Measurements from ENCODE around the gene RIPK3. TPM values are rescaled to one million over a fixed set of nuclear protein-coding genes. Genes with fewer than 3 reads are reported as not detected.

RIPK3 gene
- polyA plus RNA-seq, 1 of the 3 experiments (the other 2 are of a cell fraction) = not detected

GRCh38 chr14:24304019-24304387 is 35.8 kb downstream of the RIPK3 start:
- no peak for DNase-seq
- TF ChIP-seq TAF1 (IDR thresholded peaks at IDR 0.05; ENCODE audit: borderline replicate concordance, low read depth, low read length) (no peak), GATA2 (CRISPR knock-in tag; IDR thresholded peaks at IDR 0.05) (no peak), SMC3 (IDR thresholded peaks at IDR 0.05; ENCODE audit: low read depth, low read length) (no peak), RCOR1 (IDR thresholded peaks at IDR 0.05; ENCODE audit: low read length) (no peak)
- 95% methylated on average over 10 of the region's 11 CpGs for WGBS (ENCODE audit: low lambda C conversion rate)
- ChIA-PET CTCF (interaction anchor here (0.8 to 6.4 kb wide), 3 partner anchors 9 to 62 kb away, joined by 4 to 66 read pairs (median 5); partner anchors contain the start of gene TINF2), POLR2A (no interaction called here)
- H3F3A ChIP-seq (replicated peaks; ENCODE audit: insufficient read depth) = peaks cover 4% of the 10 kb centered on the region
- H3K79me2 ChIP-seq (ENCODE audit: insufficient read depth) = peaks cover 28% of the 10 kb centered on the region
- H3K9ac ChIP-seq = no peak overlapping the region
- H3K4me1 ChIP-seq (ENCODE audit: control insufficient read depth in 1 of 2, insufficient read depth in 2 of 2, low read depth in 1 of 2, low read length in 1 of 2) = peaks cover 6 to 13% of the 10 kb centered on the region in 2 experiments; a peak in 3 of 4 replicates
- H3K4me2 ChIP-seq = no peak overlapping the region
- no peak overlapping the region for H2AFZ ChIP-seq (ENCODE audit: low read depth)
- H3K27me3 ChIP-seq (ENCODE audit: insufficient read depth) = no peaks in the 10 kb centered on the region
- H3K9me3 ChIP-seq = no peaks in the 10 kb centered on the region
- no peaks in the 10 kb centered on the region for H3K9me2 ChIP-seq
- no peaks in the 10 kb centered on the region for H4K20me1 ChIP-seq (ENCODE audit: insufficient read depth)
- peaks cover 33 to 68% of the 10 kb centered on the region in 2 experiments for H3K36me3 ChIP-seq (replicated peaks in 1 of 2; ENCODE audit: control insufficient read depth in 1 of 2, insufficient read depth in 2 of 2, low read length in 1 of 2)
- H3K27ac ChIP-seq (ENCODE audit: low read depth in 2 of 2, low read length in 1 of 2) = no peak overlapping the region
- no peak overlapping the region for H3K4me3 ChIP-seq (ENCODE audit: low read depth in 2 of 2, low read length in 1 of 2)

GRCh38 chr14:24300326-24300980 is 39.3 kb downstream of the RIPK3 start:
- ChIA-PET POLR2A (interaction anchor here (2.0 to 4.5 kb wide), 2 partner anchors 29 to 58 kb away, joined by 6 to 27 read pairs; partner anchors contain the start of genes RABGGTA and TINF2), CTCF (interaction anchor here (0.6 to 8.1 kb wide), 9 partner anchors 8 to 209 kb away, joined by 3 to 191 read pairs (median 7); partner anchors contain the start of genes CIDEB, LTB4R2, MDP1 and TINF2)
- H3K36me3 ChIP-seq (replicated peaks in 1 of 2; ENCODE audit: control insufficient read depth in 1 of 2, insufficient read depth in 2 of 2, low read length in 1 of 2) = peaks cover 38 to 49% of the 10 kb centered on the region in 2 experiments
- peaks cover 13 to 14% of the 10 kb centered on the region in 2 experiments for H3K4me1 ChIP-seq (ENCODE audit: control insufficient read depth in 1 of 2, insufficient read depth in 2 of 2, low read depth in 1 of 2, low read length in 1 of 2)
- no peaks in the 10 kb centered on the region for H4K20me1 ChIP-seq (ENCODE audit: insufficient read depth)
- peaks cover 28% of the 10 kb centered on the region for H3K79me2 ChIP-seq (ENCODE audit: insufficient read depth)
- 25% methylated on average over 16 of the region's 16 CpGs for WGBS (ENCODE audit: low lambda C conversion rate)
- H2AFZ ChIP-seq (ENCODE audit: low read depth) = peak overlapping the region; percentile 90; the same call in 1 of the 2 replicates
- peak overlapping the region; percentile 98 for H3K4me2 ChIP-seq
- peaks cover 18% of the 10 kb centered on the region for H3F3A ChIP-seq (replicated peaks; ENCODE audit: insufficient read depth)
- DNase-seq = no peak
- no peaks in the 10 kb centered on the region for H3K9me2 ChIP-seq
- TF ChIP-seq YY1 (IDR thresholded peaks at IDR 0.05; ENCODE audit: low read depth) = no peak
- no peak for TF ChIP-seq PBX3 (IDR thresholded peaks at IDR 0.05)
- TF ChIP-seq NFIC (IDR thresholded peaks at IDR 0.05; ENCODE audit: borderline replicate concordance) = no peak
- no peak for TF ChIP-seq POLR2AphosphoS5 (IDR thresholded peaks at IDR 0.05; ENCODE audit: low read depth, low read length)
- TF ChIP-seq ELF1 (IDR thresholded peaks at IDR 0.05) = no peak
- no peak for TF ChIP-seq MXI1 (IDR thresholded peaks at IDR 0.05; ENCODE audit: low read depth, low read length)
- no peak for TF ChIP-seq ZBTB33 (IDR thresholded peaks at IDR 0.05; ENCODE audit: borderline replicate concordance, low read depth)
- TF ChIP-seq TEAD4 (IDR thresholded peaks at IDR 0.05; ENCODE audit: borderline replicate concordance, insufficient read depth) = no peak
- TF ChIP-seq RXRA (IDR thresholded peaks at IDR 0.05; ENCODE audit: borderline replicate concordance, low read depth) = no peak
- no peak for TF ChIP-seq RCOR1 (IDR thresholded peaks at IDR 0.05; ENCODE audit: low read length)
- TF ChIP-seq REST (IDR thresholded peaks at IDR 0.05; ENCODE audit: low read depth, low read length) = no peak
- H3K27ac ChIP-seq (ENCODE audit: low read depth in 2 of 2, low read length in 1 of 2) = peak overlapping the region in 1 of 2 experiments; percentile 69; a peak in 1 of 4 replicates
- H3K9ac ChIP-seq = peak overlapping the region; percentile 82
- no peaks in the 10 kb centered on the region for H3K9me3 ChIP-seq
- peak overlapping the region; percentile 92 to 93 for H3K4me3 ChIP-seq (ENCODE audit: low read depth in 2 of 2, low read length in 1 of 2)
- no peaks in the 10 kb centered on the region for H3K27me3 ChIP-seq (ENCODE audit: insufficient read depth)

Data from SK-N-SH (cell line).